ENCODE data around the gene ZNF22. TPM values are rescaled to one million over a fixed set of nuclear protein-coding genes. Genes with fewer than 3 reads are reported as not detected.
"Not testable (repeated sequence)": the region's sequence is repeated elsewhere in the genome, so short reads cannot be mapped to it uniquely, and the experiment has no call there.

ZNF22 gene
- total and polyA plus RNA-seq, 2 donors: 17.1 to 44.4 TPM

DNA sequence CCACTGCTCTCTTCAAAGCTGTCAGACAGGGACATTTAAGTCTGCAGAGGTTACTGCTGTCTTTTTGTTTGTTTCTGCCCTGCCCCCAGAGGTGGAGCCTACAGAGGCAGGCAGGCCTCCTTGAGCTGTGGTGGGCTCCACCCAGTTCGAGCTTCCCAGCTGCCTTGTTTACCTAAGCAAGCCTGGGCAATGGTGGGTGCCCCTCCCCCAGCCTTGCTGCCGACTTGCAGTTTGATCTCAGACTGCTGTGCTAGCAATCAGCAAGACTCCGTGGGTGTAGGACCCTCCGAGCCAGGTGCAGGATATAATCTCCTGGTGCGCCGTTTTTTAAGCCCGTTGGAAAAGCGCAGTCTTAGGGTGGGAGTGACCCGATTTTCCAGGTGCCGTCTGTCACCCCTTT is 13.8 kb downstream of the ZNF22 start:
- not testable (repeated sequence) for H3K36me3 ChIP-seq (ENCODE audit: insufficient read depth); DNase-seq (ENCODE audit: extremely low spot score); H3K4me3 ChIP-seq (ENCODE audit: low read depth, low read length); H3K27ac ChIP-seq (ENCODE audit: low read depth); H3K4me1 ChIP-seq (ENCODE audit: insufficient read depth)
- WGBS: 81% methylated on average over 10 of the region's 10 CpGs

- WGBS: 43% methylated on average over 2 of the region's 2 CpGs
- Histone ChIP-seq H3K36me3 (ENCODE audit: insufficient read depth) (no peaks in the 10 kb centered on the region), H3K4me3 (ENCODE audit: low read depth, low read length) (no peak overlapping the region), H3K4me1 (ENCODE audit: insufficient read depth) (no peaks in the 10 kb centered on the region), H3K27ac (ENCODE audit: low read depth) (no peak overlapping the region)
- DNase-seq (ENCODE audit: extremely low spot score): no peak
Measured at GRCh38 chr10:45015590-45015989, 14.9 kb downstream of the ZNF22 start.

GRCh38 chr10:45023426-45023825 is 22.7 kb downstream of the ZNF22 start:
- Histone ChIP-seq H3K4me3 (ENCODE audit: low read depth, low read length) (no peak overlapping the region), H3K36me3 (ENCODE audit: insufficient read depth) (no peaks in the 10 kb centered on the region), H3K4me1 (ENCODE audit: insufficient read depth) (no peaks in the 10 kb centered on the region), H3K27ac (ENCODE audit: low read depth) (no peak overlapping the region)
- 90% methylated on average over 2 of the region's 2 CpGs for WGBS
- no peak for DNase-seq (ENCODE audit: extremely low spot score)

DNA sequence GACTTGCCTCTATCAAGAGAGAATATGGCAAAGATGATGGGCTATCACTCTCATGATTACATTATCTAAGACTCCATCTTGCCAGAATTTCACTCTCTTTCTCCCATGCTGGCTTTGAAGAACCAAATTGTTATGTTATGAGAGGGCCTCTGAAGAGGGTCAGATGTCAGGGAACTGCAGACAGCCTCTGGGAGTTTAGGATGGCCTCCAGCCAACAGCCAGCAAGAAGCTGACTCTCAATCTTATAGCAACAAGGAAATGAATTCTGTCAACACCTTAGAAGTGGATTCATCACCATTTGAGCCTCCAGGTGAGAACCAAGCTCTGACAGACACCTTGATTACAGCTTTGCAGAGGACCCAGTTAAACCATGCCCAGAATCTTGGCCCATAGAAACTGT is 33.6 kb downstream of the ZNF22 start:
- Histone ChIP-seq H3K4me1 (ENCODE audit: insufficient read depth) (no peaks in the 10 kb centered on the region), H3K27ac (ENCODE audit: low read depth) (no peak overlapping the region), H3K4me3 (ENCODE audit: low read depth, low read length) (no peak overlapping the region), H3K36me3 (ENCODE audit: insufficient read depth) (no peaks in the 10 kb centered on the region)
- DNase-seq (ENCODE audit: extremely low spot score): no peak

DNA sequence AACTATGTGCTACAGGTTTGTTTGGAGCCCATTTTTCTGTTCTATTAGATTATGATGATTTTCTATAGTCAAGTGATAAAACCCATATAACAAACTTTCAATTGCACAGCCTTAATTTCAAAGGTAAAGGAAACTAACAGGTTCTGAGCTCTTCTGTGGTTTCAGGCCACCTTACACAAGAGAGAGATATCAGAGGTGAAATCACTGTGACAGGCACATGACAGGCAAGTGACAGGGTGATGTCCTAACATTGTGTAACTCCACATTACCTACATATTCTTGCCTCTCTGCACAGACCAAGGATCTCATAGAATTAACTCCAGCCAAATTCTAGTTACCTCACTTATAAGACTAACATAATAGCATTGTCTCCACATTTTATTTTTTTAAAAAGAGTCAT is 35.0 kb downstream of the ZNF22 start:
- no peaks in the 10 kb centered on the region for H3K36me3 ChIP-seq (ENCODE audit: insufficient read depth)
- DNase-seq (ENCODE audit: extremely low spot score): no peak
- no peak overlapping the region for H3K27ac ChIP-seq (ENCODE audit: low read depth)
- no peak overlapping the region for H3K4me3 ChIP-seq (ENCODE audit: low read depth, low read length)
- no peaks in the 10 kb centered on the region for H3K4me1 ChIP-seq (ENCODE audit: insufficient read depth)

GRCh38 chr10:45040921-45041542 is 40.3 kb downstream of the ZNF22 start:
- H3K27ac ChIP-seq (ENCODE audit: low read depth): no peak overlapping the region
- H3K4me1 ChIP-seq (ENCODE audit: insufficient read depth): no peaks in the 10 kb centered on the region
- no peak for DNase-seq (ENCODE audit: extremely low spot score)
- H3K36me3 ChIP-seq (ENCODE audit: insufficient read depth): no peaks in the 10 kb centered on the region
- no peak overlapping the region for H3K4me3 ChIP-seq (ENCODE audit: low read depth, low read length)

DNA sequence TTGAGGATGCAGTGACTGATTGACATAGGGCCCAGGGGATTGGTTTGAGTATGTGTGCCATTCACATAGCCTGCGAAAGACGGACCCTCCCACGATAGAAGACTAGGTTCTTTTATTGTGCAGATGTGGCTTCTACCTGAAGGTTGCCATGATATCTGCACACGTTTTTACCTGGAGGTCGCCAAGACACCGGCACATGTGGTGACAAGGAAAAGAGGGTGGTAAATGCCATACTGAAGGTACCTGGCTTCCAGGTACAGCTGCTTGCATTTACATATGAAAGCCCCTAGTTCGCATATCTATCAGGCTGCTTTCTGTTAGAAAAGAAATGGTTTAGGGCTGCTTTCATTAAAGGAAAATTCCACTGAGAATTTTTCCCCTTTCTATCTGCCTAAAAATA is 43.6 kb downstream of the ZNF22 start:
- DNase-seq (ENCODE audit: extremely low spot score): no peak
- 35% methylated on average over 7 of the region's 7 CpGs for WGBS
- no peak overlapping the region for H3K27ac ChIP-seq (ENCODE audit: low read depth)
- H3K4me1 ChIP-seq (ENCODE audit: insufficient read depth): no peaks in the 10 kb centered on the region
- no peak overlapping the region for H3K4me3 ChIP-seq (ENCODE audit: low read depth, low read length)
- no peaks in the 10 kb centered on the region for H3K36me3 ChIP-seq (ENCODE audit: insufficient read depth)

DNA sequence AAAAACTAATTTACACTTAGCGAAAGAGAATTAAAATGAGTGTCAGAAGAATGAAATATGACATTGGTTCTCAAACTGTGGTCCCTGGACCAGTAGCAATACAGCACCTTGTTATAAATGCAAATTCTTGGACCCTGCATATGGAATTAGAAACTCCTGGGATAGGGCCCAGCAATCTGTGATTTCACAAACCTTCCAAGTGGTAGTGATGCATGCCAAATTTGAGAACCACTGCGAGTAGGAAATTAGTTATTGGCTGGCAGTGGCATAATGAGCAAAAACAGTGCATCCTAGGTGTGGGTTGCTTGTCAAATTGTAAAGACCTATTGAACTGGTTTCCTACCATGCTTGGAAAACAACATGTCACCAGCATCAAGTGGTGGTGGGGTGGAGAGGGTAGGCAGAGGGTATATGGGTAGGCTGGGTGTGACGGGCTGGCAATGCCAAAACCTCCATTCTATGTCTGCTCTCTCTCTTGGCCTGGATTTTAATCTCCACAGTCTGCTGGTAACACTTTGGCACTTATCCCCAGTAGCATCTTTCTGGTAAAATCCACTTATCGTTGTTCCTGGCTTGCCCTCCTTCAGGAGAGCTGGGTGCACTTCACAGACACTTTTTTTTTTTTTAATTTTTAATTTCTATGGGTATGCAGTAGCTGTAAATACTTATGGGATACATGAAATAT is 50.0 kb downstream of the ZNF22 start:
- no peak for DNase-seq (ENCODE audit: extremely low spot score)
- H3K27ac ChIP-seq (ENCODE audit: low read depth): no peak overlapping the region
- H3K4me3 ChIP-seq (ENCODE audit: low read depth, low read length): no peak overlapping the region
- no peaks in the 10 kb centered on the region for H3K36me3 ChIP-seq (ENCODE audit: insufficient read depth)
- WGBS: 65% methylated on average over 4 of the region's 4 CpGs
- no peaks in the 10 kb centered on the region for H3K4me1 ChIP-seq (ENCODE audit: insufficient read depth)

GRCh38 chr10:45052700-45053099 is 52.0 kb downstream of the ZNF22 start:
- 45% methylated on average over 1 of the region's 1 CpG for WGBS
- Histone ChIP-seq H3K4me3 (ENCODE audit: low read depth, low read length) (no peak overlapping the region), H3K36me3 (ENCODE audit: insufficient read depth) (no peaks in the 10 kb centered on the region), H3K27ac (ENCODE audit: low read depth) (no peak overlapping the region), H3K4me1 (ENCODE audit: insufficient read depth) (no peaks in the 10 kb centered on the region)
- no peak for DNase-seq (ENCODE audit: extremely low spot score)

GRCh38 chr10:45053569-45054100 is 52.9 kb downstream of the ZNF22 start:
- H3K27ac ChIP-seq (ENCODE audit: low read depth): no peak overlapping the region
- no peak overlapping the region for H3K4me3 ChIP-seq (ENCODE audit: low read depth, low read length)
- no peak for DNase-seq (ENCODE audit: extremely low spot score)
- H3K4me1 ChIP-seq (ENCODE audit: insufficient read depth): no peaks in the 10 kb centered on the region
- 68% methylated on average over 1 of the region's 1 CpG for WGBS
- no peaks in the 10 kb centered on the region for H3K36me3 ChIP-seq (ENCODE audit: insufficient read depth)

Other genes starting within 250 kb of the ZNF22 start
- gene TMEM72, start 89.6 kb upstream of the ZNF22 start, total RNA-seq: not detected
- not detected for gene TMEM72, start 89.6 kb upstream of the ZNF22 start, polyA plus RNA-seq
- 12.2 TPM for gene RASSF4, start 41.1 kb upstream of the ZNF22 start, total RNA-seq
- 55.1 TPM for gene RASSF4, start 41.1 kb upstream of the ZNF22 start, polyA plus RNA-seq
- 15.5 TPM for gene DEPP1, start 22.1 kb upstream of the ZNF22 start, total RNA-seq
- 51.6 TPM for gene DEPP1, start 22.1 kb upstream of the ZNF22 start, polyA plus RNA-seq